ENCODE results near the gene HDAC4. TPM values are rescaled to one million over a fixed set of nuclear protein-coding genes. Genes with fewer than 3 reads are reported as not detected.

The HDAC4 gene
- total RNA-seq (2014; rRNA removed; shearing (Covaris generic)), result 41.8 and 46.2 TPM in 2 replicates
- 6.6 and 8.1 TPM in 2 replicates for polyA plus RNA-seq (2016; fragmentation: Nextera tagmentation; extraction: Ambion mirVana)
- long read RNA-seq, partial matches to known transcripts, result 0 of 3 reads
- long read RNA-seq, other reads (novel, unspliced or antisense), result 3 of 3 reads

DNA sequence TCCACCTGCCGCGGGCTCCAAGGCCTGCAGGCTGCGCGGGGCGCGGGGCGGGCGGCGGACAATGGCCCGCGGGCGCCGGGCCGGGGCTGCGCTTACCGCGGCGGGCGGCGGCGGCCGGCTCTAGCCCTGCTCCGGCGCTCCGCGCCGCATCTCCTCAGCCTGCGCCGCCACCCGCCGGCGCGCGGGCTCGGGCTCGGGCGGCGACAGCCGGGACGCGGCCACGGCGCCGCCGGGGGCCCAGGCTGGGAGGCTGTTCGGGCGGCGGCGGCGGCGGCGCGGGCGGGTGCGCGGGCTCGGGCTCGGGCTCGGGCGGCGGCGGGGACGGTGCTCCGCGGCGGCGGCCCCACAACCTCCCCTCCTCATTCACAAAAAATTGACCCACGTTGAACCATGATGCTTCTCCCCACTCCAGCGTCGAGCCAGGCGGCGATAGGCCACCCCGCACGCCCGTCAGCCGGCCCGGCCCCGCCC lies at the start of gene HDAC4:
HDAC4 (minus strand) TSS at position 425 of the 471 bp plus-strand sequence. CDS start 48,321 bp downstream, outside the sequence.
- Mint-ChIP-seq H3K4me3 (peak within 1 kb of the TSS; percentile 85), H3K36me3 (ENCODE audit: low read depth) (no peaks in the 10 kb centered on the region; the same call in 1 of the 3 replicates), H3K4me1 (peaks cover 37% of the 10 kb centered on the region), H3K27me3 (ENCODE audit: insufficient read depth, low read depth, poor library complexity) (peaks cover 9% of the 10 kb centered on the region), H3K27ac (peak within 1 kb of the TSS; percentile 98), H3K9me3 (no peaks in the 10 kb centered on the region)
- H3K4me3 ChIP-seq, result peak within 1 kb of the TSS; percentile 95
- H4K20me1 ChIP-seq (replicated peaks; ENCODE audit: insufficient read depth), result peaks cover 32% of the 10 kb centered on the region
- DNase-seq (ENCODE audit: low spot score) (no peak), ATAC-seq (peak; percentile 72)
- TF ChIP-seq NANOG (IDR thresholded peaks at IDR 0.05; ENCODE audit: borderline replicate concordance), result no peak
- TF ChIP-seq ZNF114 (CRISPR knock-in tag; IDR thresholded peaks at IDR 0.05), result no peak
- no peak for TF ChIP-seq EZH2 (IDR thresholded peaks at IDR 0.05; ENCODE audit: low read depth, unreplicated experiment)
- TF ChIP-seq JUNB (IDR thresholded peaks at IDR 0.05; ENCODE audit: unreplicated experiment), result no peak
- TF ChIP-seq STAT1 (IDR thresholded peaks at IDR 0.05; ENCODE audit: unreplicated experiment), result no peak
- TF ChIP-seq CTCF (conservative IDR thresholded peaks at IDR 0.05; ENCODE audit: low read depth in 2 of 2), result no peak
- TF ChIP-seq ZNF331 (CRISPR knock-in tag; IDR thresholded peaks at IDR 0.05; ENCODE audit: low read depth), result no peak
- TF ChIP-seq, protein P1, sequence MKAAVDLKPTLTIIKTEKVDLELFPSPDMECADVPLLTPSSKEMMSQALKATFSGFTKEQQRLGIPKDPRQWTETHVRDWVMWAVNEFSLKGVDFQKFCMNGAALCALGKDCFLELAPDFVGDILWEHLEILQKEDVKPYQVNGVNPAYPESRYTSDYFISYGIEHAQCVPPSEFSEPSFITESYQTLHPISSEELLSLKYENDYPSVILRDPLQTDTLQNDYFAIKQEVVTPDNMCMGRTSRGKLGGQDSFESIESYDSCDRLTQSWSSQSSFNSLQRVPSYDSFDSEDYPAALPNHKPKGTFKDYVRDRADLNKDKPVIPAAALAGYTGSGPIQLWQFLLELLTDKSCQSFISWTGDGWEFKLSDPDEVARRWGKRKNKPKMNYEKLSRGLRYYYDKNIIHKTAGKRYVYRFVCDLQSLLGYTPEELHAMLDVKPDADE (IDR thresholded peaks at IDR 0.05), result no peak
- no peak for TF ChIP-seq POLR2AphosphoS5 (IDR thresholded peaks at IDR 0.05; ENCODE audit: low read depth)
- TF ChIP-seq, protein P2, sequence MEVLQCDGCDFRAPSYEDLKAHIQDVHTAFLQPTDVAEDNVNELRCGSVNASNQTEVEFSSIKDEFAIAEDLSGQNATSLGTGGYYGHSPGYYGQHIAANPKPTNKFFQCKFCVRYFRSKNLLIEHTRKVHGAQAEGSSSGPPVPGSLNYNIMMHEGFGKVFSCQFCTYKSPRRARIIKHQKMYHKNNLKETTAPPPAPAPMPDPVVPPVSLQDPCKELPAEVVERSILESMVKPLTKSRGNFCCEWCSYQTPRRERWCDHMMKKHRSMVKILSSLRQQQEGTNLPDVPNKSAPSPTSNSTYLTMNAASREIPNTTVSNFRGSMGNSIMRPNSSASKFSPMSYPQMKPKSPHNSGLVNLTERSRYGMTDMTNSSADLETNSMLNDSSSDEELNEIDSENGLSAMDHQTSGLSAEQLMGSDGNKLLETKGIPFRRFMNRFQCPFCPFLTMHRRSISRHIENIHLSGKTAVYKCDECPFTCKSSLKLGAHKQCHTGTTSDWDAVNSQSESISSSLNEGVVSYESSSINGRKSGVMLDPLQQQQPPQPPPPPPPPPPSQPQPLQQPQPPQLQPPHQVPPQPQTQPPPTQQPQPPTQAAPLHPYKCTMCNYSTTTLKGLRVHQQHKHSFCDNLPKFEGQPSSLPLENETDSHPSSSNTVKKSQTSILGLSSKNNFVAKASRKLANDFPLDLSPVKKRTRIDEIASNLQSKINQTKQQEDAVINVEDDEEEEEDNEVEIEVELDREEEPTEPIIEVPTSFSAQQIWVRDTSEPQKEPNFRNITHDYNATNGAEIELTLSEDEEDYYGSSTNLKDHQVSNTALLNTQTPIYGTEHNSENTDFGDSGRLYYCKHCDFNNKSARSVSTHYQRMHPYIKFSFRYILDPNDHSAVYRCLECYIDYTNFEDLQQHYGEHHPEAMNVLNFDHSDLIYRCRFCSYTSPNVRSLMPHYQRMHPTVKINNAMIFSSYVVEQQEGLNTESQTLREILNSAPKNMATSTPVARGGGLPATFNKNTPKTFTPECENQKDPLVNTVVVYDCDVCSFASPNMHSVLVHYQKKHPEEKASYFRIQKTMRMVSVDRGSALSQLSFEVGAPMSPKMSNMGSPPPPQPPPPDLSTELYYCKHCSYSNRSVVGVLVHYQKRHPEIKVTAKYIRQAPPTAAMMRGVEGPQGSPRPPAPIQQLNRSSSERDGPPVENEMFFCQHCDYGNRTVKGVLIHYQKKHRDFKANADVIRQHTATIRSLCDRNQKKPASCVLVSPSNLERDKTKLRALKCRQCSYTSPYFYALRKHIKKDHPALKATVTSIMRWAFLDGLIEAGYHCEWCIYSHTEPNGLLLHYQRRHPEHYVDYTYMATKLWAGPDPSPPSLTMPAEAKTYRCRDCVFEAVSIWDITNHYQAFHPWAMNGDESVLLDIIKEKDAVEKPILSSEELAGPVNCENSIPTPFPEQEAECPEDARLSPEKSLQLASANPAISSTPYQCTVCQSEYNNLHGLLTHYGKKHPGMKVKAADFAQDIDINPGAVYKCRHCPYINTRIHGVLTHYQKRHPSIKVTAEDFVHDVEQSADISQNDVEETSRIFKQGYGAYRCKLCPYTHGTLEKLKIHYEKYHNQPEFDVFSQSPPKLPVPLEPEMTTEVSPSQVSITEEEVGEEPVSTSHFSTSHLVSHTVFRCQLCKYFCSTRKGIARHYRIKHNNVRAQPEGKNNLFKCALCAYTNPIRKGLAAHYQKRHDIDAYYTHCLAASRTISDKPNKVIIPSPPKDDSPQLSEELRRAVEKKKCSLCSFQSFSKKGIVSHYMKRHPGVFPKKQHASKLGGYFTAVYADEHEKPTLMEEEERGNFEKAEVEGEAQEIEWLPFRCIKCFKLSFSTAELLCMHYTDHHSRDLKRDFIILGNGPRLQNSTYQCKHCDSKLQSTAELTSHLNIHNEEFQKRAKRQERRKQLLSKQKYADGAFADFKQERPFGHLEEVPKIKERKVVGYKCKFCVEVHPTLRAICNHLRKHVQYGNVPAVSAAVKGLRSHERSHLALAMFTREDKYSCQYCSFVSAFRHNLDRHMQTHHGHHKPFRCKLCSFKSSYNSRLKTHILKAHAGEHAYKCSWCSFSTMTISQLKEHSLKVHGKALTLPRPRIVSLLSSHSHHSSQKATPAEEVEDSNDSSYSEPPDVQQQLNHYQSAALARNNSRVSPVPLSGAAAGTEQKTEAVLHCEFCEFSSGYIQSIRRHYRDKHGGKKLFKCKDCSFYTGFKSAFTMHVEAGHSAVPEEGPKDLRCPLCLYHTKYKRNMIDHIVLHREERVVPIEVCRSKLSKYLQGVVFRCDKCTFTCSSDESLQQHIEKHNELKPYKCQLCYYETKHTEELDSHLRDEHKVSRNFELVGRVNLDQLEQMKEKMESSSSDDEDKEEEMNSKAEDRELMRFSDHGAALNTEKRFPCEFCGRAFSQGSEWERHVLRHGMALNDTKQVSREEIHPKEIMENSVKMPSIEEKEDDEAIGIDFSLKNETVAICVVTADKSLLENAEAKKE (CRISPR knock-in tag; IDR thresholded peaks at IDR 0.05), result no peak
- no peak for TF ChIP-seq REST (IDR thresholded peaks at IDR 0.05; ENCODE audit: unreplicated experiment)
- no peak for TF ChIP-seq EZH2phosphoT487 (IDR thresholded peaks at IDR 0.05; ENCODE audit: unreplicated experiment)
- TF ChIP-seq CREB1 (CRISPR knock-in tag; IDR thresholded peaks at IDR 0.05; ENCODE audit: low read depth), result no peak; the same call in none of the 2 replicates
- H3K4me1 ChIP-seq (ENCODE audit: insufficient read depth), result peaks cover 20% of the 10 kb centered on the region
- H3K27me3 ChIP-seq (ENCODE audit: insufficient read depth), result no peaks in the 10 kb centered on the region
- H3K36me3 ChIP-seq (ENCODE audit: insufficient read depth), result no peaks in the 10 kb centered on the region
- no peaks in the 10 kb centered on the region for H3F3A ChIP-seq (replicated peaks; ENCODE audit: low read depth)
- no peaks in the 10 kb centered on the region for H3K9me2 ChIP-seq (ENCODE audit: insufficient read depth)
- H2AFZ ChIP-seq, result peak within 1 kb of the TSS; percentile 98
- peaks cover 44% of the 10 kb centered on the region for H3K79me2 ChIP-seq (replicated peaks; ENCODE audit: insufficient read depth)
- H3K27ac ChIP-seq (ENCODE audit: low read depth), result peak within 1 kb of the TSS; percentile 98
- H3K4me2 ChIP-seq, result peak within 1 kb of the TSS; percentile 95

All from GM23338 (cell line).